GM19397 (cell line): ENCODE data around the gene NTHL1.

Experiments used
- ATAC-seq: cut with Tn5 transposase; IDR thresholded peaks from one replicate; pipeline ENCODE4 v1.9.1; 2021; ENCODE audit warnings: mild to moderate bottlenecking, moderate library complexity; ENCODE audit not compliant: unreplicated experiment

Gene NTHL1

GRCh38 chr16:2031081-2031577, 16.5 kb downstream of the NTHL1 start:
- no peak for ATAC-seq

- ATAC-seq = no peak
These were observed 17.6 kb downstream of the NTHL1 start for GRCh38 chr16:2030036-2030435.

GRCh38 chr16:2029350-2029749, 18.3 kb downstream of the NTHL1 start:
- no peak for ATAC-seq

GRCh38 chr16:2028620-2029220, 18.9 kb downstream of the NTHL1 start:
- ATAC-seq = no peak

- ATAC-seq = no peak
These were observed 19.5 kb downstream of the NTHL1 start for GRCh38 chr16:2028146-2028545.

GRCh38 chr16:2027024-2028010, 20.3 kb downstream of the NTHL1 start:
- ATAC-seq = no peak

GRCh38 chr16:2026461-2027023, 21.1 kb downstream of the NTHL1 start, which contains the start of gene NHERF2:
Gene NHERF2, plus strand, starts transcription at chr16:2026902. Its CDS starts 104 bp downstream, at chr16:2027006.
- ATAC-seq = no peak

GRCh38 chr16:2025878-2026460, 21.7 kb downstream of the NTHL1 start:
- ATAC-seq = no peak

GRCh38 chr16:2025251-2025650, 22.4 kb downstream of the NTHL1 start:
- ATAC-seq = no peak

GRCh38 chr16:2024032-2024420, 23.6 kb downstream of the NTHL1 start:
- ATAC-seq = no peak

GRCh38 chr16:2023092-2024031, 24.3 kb downstream of the NTHL1 start:
- ATAC-seq = peak; percentile 70

- ATAC-seq = no peak
These were observed 24.9 kb downstream of the NTHL1 start for GRCh38 chr16:2022723-2023091.

- no peak for ATAC-seq
These were observed 27.5 kb downstream of the NTHL1 start for GRCh38 chr16:2019921-2020831.

- no peak for ATAC-seq
These were observed 28.1 kb downstream of the NTHL1 start, which contains the start of gene NPW for GRCh38 chr16:2019518-2019920. Gene NPW, plus strand, starts transcription at chr16:2019785.

- ATAC-seq = no peak
These were observed 31.2 kb downstream of the NTHL1 start for GRCh38 chr16:2016407-2016922.

- no peak for ATAC-seq
These were observed 31.8 kb downstream of the NTHL1 start for GRCh38 chr16:2015947-2016208.

GRCh38 chr16:2015117-2015946, 32.3 kb downstream of the NTHL1 start:
- no peak for ATAC-seq

- no peak for ATAC-seq
These were observed 34.1 kb downstream of the NTHL1 start for GRCh38 chr16:2013527-2013926.
